Breast epithelium (tissue), 3 donors: ENCODE measurements around the gene SYNE2.

ENCODE experiments used
- CTCF ChIP-seq, 3 donors: fragments of 450-650 bp; IDR thresholded peaks; one replicate each; pipeline ENCODE4 v1.5.1; 2016 to 2017; ENCODE audit warnings: antibody characterized with exemption in 3 of 3, mild to moderate bottlenecking in 3 of 3, moderate library complexity in 3 of 3
- POLR2A ChIP-seq: fragments of 450-650 bp; IDR thresholded peaks from one replicate; pipeline ENCODE4 v1.6.1; 2016; ENCODE audit warnings: antibody characterized with exemption, mild to moderate bottlenecking, moderate library complexity
- POLR2AphosphoS5 ChIP-seq, 3 donors: sonication (generic); formaldehyde crosslinking; IDR thresholded peaks; one replicate each; pipeline ENCODE4 v1.6.1; 2017; ENCODE audit warnings: antibody characterized with exemption in 3 of 3

GRCh38 chr14:63951429-63951828 is 98.6 kb downstream of the SYNE2 start:
- no peak for TF ChIP-seq CTCF (IDR thresholded peaks at IDR 0.05)
- TF ChIP-seq POLR2A, result no peak
- TF ChIP-seq POLR2AphosphoS5 (IDR thresholded peaks at IDR 0.05), result no peak
